Ovary (tissue), 9 donors: Measurements from ENCODE around the gene CHN1. TPM values are rescaled to one million over a fixed set of nuclear protein-coding genes. Genes with fewer than 3 reads are reported as not detected.

Experiments used
- DNase-seq, 5 donors: peaks; one replicate each; pipeline ENCODE4 v3.0.0-alpha.2; 2019 to 2020
- H3K27ac ChIP-seq, 2 donors: fragments of 200-600 bp; one replicate each; pipeline versions ENCODE4 v1.5.1 to v1.8.0; 2019 to 2022
- H3K27me3 ChIP-seq: fragments of 200-600 bp; one replicate; pipeline ENCODE4 v1.8.0; 2022
- H3K36me3 ChIP-seq: fragments of 200-600 bp; sonication (generic); one replicate; pipeline ENCODE4 v1.5.1; 2019
- H3K4me1 ChIP-seq: one replicate; pipeline ENCODE4 v1.8.1; 2013; ENCODE audit warnings: mild to moderate bottlenecking, moderate library complexity; ENCODE audit not compliant: insufficient read depth
- H3K4me3 ChIP-seq: fragments of 200-600 bp; sonication (generic); one replicate; pipeline ENCODE4 v1.5.1; 2017
- H3K9me3 ChIP-seq, 2 donors: fragments of 200-600 bp in 1 of 2; sonication (generic) in 1 of 2; one replicate each; pipeline versions ENCODE4 v1.5.1 to v1.8.1; 2013 to 2019; ENCODE audit warnings: mild to moderate bottlenecking in 1 of 2, moderate library complexity in 1 of 2
- CTCF ChIP-seq, 3 donors: fragments of 450-650 bp in 2 of 3; fragments of 200-600 bp in 1 of 3; IDR thresholded peaks; one replicate each; pipeline versions ENCODE4 v1.5.1 to v1.8.0; 2016 to 2022; ENCODE audit warnings: antibody characterized with exemption in 3 of 3, mild to moderate bottlenecking in 1 of 3
- EP300 ChIP-seq: sonication (generic); formaldehyde crosslinking; IDR thresholded peaks from one replicate; pipeline ENCODE4 v1.6.1; 2017; ENCODE audit warnings: antibody characterized with exemption
- POLR2A ChIP-seq: fragments of 450-650 bp; IDR thresholded peaks from one replicate; pipeline ENCODE4 v1.6.1; 2017; ENCODE audit warnings: antibody characterized with exemption, mild to moderate bottlenecking, moderate library complexity
- WGBS, 3 donors: extraction: QIAGEN DNeasy Blood & Tissue Kit in 1 of 3; methylation state at CpG; one replicate each; pipeline versions ENCODE4 v1.1.5 to v1.1.7; 2013 to 2017; 5-methylcytosine and 5-hydroxymethylcytosine counted together
- intact Hi-C, 4 donors: fragments of 100-400 bp; cut with DNase I; formaldehyde crosslinking; loops; one replicate each; pipeline versions ENCODE4 v1.11.0 to v1.15.1; 2022 to 2023
- polyA plus RNA-seq, 2 donors: library from polyadenylated mRNA; stranded (reverse); fragments of 200-250 nt in 1 of 2; fragments of 350-450 nt in 1 of 2; fragmentation: Illumina TruSeq in 1 of 2; extraction: RNeasy Lipid Tissue Mini Kit (QIAGEN cat#74804) in 1 of 2; gene quantifications; one replicate each; pipeline ENCODE4 v1.2.3, GENCODE V29; 2013 to 2014
- total RNA-seq, 7 donors: library from RNA; depleted of rRNA in 2 of 7; stranded (reverse); fragments of >200 nt in 2 of 7; fragmentation: NEBNext Ultra II Directional in 3 of 7; extraction: Animal tissue kit (Norgen Biotek cat#: 25700) in 3 of 7; gene quantifications; one replicate each; pipeline versions ENCODE4 v1.1.0 to v1.2.4, GENCODE V29; 2016 to 2023
- donor health status: DM: no; HTN: no; CAD: no; lungs with moderate emphysema.
- donor health status: DM: no; HTN: no; CAD: no.
- donor health status: Bipolar disorder and iron deficiency.
- donor health status: DM: yes; HTN: yes; CAD: no.
- donor health status: DM: no; HTN: no; CAD: no.
- donor health status: DM: yes; HTN: yes; CAD: no.

CHN1 gene
- total and polyA plus RNA-seq, 9 donors, result 6.5 to 18.0 (median 9.4) TPM

- TF ChIP-seq POLR2A (no peak), CTCF (IDR thresholded peaks at IDR 0.05) (no peak), EP300 (no peak)
These were observed 112.6 kb downstream of the CHN1 start for GRCh38 chr2:174892546-174892945.

GRCh38 chr2:174888646-174889271 is 116.4 kb downstream of the CHN1 start:
- H3K4me1 ChIP-seq, result no peaks in the 10 kb centered on the region
- WGBS, 3 donors, result 76 to 88% (median 81%) methylated on average over 2 of the region's 2 CpGs
- H3K4me3 ChIP-seq, result no peak overlapping the region
- no peak overlapping the region for H3K27ac ChIP-seq
- no peaks in the 10 kb centered on the region for H3K27me3 ChIP-seq
- no peak for TF ChIP-seq CTCF (IDR thresholded peaks at IDR 0.05)
- H3K9me3 ChIP-seq, result no peaks in the 10 kb centered on the region
- no peaks in the 10 kb centered on the region for H3K36me3 ChIP-seq
- intact Hi-C loops, result no loop called here
- DNase-seq, result no peak

More at GRCh38 chr2:174892546-174892945, 112.6 kb downstream of the CHN1 start:
- no peaks in the 10 kb centered on the region for H3K36me3 ChIP-seq
- intact Hi-C loops, result no loop called here
- no peaks in the 10 kb centered on the region for H3K9me3 ChIP-seq
- no peaks in the 10 kb centered on the region for H3K4me1 ChIP-seq
- H3K4me3 ChIP-seq, result no peak overlapping the region
- H3K27ac ChIP-seq, result no peak overlapping the region
- DNase-seq, result no peak
- WGBS, 3 donors, result 91 to 97% (median 96%) methylated on average over 2 of the region's 2 CpGs
- no peaks in the 10 kb centered on the region for H3K27me3 ChIP-seq

- no peak for DNase-seq
- Histone ChIP-seq H3K27me3 (no peaks in the 10 kb centered on the region), H3K9me3 (no peaks in the 10 kb centered on the region), H3K36me3 (no peaks in the 10 kb centered on the region), H3K4me3 (no peak overlapping the region), H3K27ac (no peak overlapping the region), H3K4me1 (no peaks in the 10 kb centered on the region)
- TF ChIP-seq CTCF (IDR thresholded peaks at IDR 0.05) (no peak), EP300 (no peak), POLR2A (no peak)
- 64 to 70% (median 65%) methylated on average over 3 of the region's 3 CpGs for WGBS, 3 donors
- intact Hi-C loops, result no loop called here
These were observed 117.0 kb downstream of the CHN1 start for GRCh38 chr2:174888146-174888545.

GRCh38 chr2:174882416-174882815 is 122.8 kb downstream of the CHN1 start:
- H3K27me3 ChIP-seq, result no peaks in the 10 kb centered on the region
- no peak overlapping the region for H3K27ac ChIP-seq
- 60 to 65% (median 60%) methylated on average over 3 of the region's 3 CpGs for WGBS, 3 donors
- no peak overlapping the region for H3K4me3 ChIP-seq
- H3K9me3 ChIP-seq, result no peaks in the 10 kb centered on the region
- no peaks in the 10 kb centered on the region for H3K36me3 ChIP-seq
- intact Hi-C loops, result no loop called here
- H3K4me1 ChIP-seq, result peaks cover 2% of the 10 kb centered on the region
- no peak for TF ChIP-seq POLR2A
- TF ChIP-seq EP300, result no peak
- no peak for TF ChIP-seq CTCF (IDR thresholded peaks at IDR 0.05)
- no peak for DNase-seq
